H9 (cell line): ENCODE data around the gene MTMR3. TPM values are rescaled to one million over a fixed set of nuclear protein-coding genes. Genes with fewer than 3 reads are reported as not detected.

Experiments
- DNase-seq: peaks from one replicate; pipeline ENCODE4 v3.0.0-alpha.2; 2017
- H2AFZ ChIP-seq: one replicate; pipeline ENCODE4 v1.6.1; 2013; ENCODE audit warnings: mild to moderate bottlenecking, low read length, control low read depth, moderate library complexity
- H2AK5ac ChIP-seq: 2 replicates; pipeline ENCODE4 v1.6.1; 2013; ENCODE audit warnings: low read length, control low read depth, mixed read lengths; ENCODE audit not compliant: insufficient read length
- H2BK120ac ChIP-seq: one replicate; pipeline ENCODE4 v1.6.1; 2013; ENCODE audit warnings: low read depth, mild to moderate bottlenecking, low read length, control low read depth, inconsistent platforms; ENCODE audit not compliant: poor library complexity, severe bottlenecking
- H2BK12ac ChIP-seq: 2 replicates; pipeline ENCODE4 v1.6.1; 2013; ENCODE audit warnings: low read length, control low read depth, mixed read lengths, low read depth; ENCODE audit not compliant: insufficient read length
- H2BK15ac ChIP-seq: 2 replicates; pipeline ENCODE4 v1.6.1; 2013; ENCODE audit warnings: low read depth, low read length, control low read depth
- H2BK20ac ChIP-seq: one replicate; pipeline ENCODE4 v1.6.1; 2013; ENCODE audit warnings: low read depth, mild to moderate bottlenecking, low read length, control low read depth, inconsistent platforms; ENCODE audit not compliant: poor library complexity, severe bottlenecking
- H2BK5ac ChIP-seq: 2 replicates; pipeline ENCODE4 v1.6.1; 2013; ENCODE audit warnings: low read length, control low read depth, mixed read lengths; ENCODE audit not compliant: insufficient read length
- H3K14ac ChIP-seq: 2 replicates; pipeline ENCODE4 v1.6.1; 2013; ENCODE audit warnings: low read length, control low read depth; ENCODE audit not compliant: insufficient read depth
- H3K18ac ChIP-seq: 2 replicates; pipeline ENCODE4 v1.6.1; 2013; ENCODE audit warnings: low read depth, mild to moderate bottlenecking, mixed read lengths, low read length, control low read depth; ENCODE audit not compliant: insufficient read length
- H3K23ac ChIP-seq: 2 replicates; pipeline ENCODE4 v1.6.1; 2013; ENCODE audit warnings: low read length, control low read depth, mixed read lengths, low read depth; ENCODE audit not compliant: insufficient read length
- H3K23me2 ChIP-seq: 2 replicates; pipeline ENCODE4 v1.6.1; 2013; ENCODE audit warnings: low read depth, mild to moderate bottlenecking, mixed read lengths, low read length, control low read depth; ENCODE audit not compliant: insufficient read length, poor library complexity, severe bottlenecking
- H3K27ac ChIP-seq: 2 replicates; pipeline ENCODE4 v1.5.1; 2013; ENCODE audit warnings: low read length, control low read depth, mixed read lengths, low read depth; ENCODE audit not compliant: insufficient read length
- H3K27me3 ChIP-seq: 2 replicates; pipeline ENCODE4 v1.6.1; 2013; ENCODE audit warnings: low read length, control low read depth, inconsistent platforms; ENCODE audit not compliant: insufficient read depth
- H3K4ac ChIP-seq: 2 replicates; pipeline ENCODE4 v1.6.1; 2013; ENCODE audit warnings: low read depth, mild to moderate bottlenecking, control low read depth, inconsistent platforms, low read length, moderate library complexity
- H3K4me1 ChIP-seq: 2 replicates; pipeline ENCODE4 v1.6.1; 2013; ENCODE audit warnings: low read length, control low read depth, inconsistent platforms; ENCODE audit not compliant: insufficient read depth
- H3K4me2 ChIP-seq: 2 replicates; pipeline ENCODE4 v1.6.1; 2013; ENCODE audit warnings: low read length, control low read depth, mixed read lengths; ENCODE audit not compliant: insufficient read length, insufficient read depth
- H3K56ac ChIP-seq: 2 replicates; pipeline ENCODE4 v1.6.1; 2013; ENCODE audit warnings: low read depth, mild to moderate bottlenecking, mixed read lengths, low read length, control low read depth; ENCODE audit not compliant: insufficient read length
- H3K79me1 ChIP-seq: 2 replicates; pipeline ENCODE4 v1.6.1; 2013; ENCODE audit warnings: low read depth, mild to moderate bottlenecking, moderate library complexity, low read length, control low read depth, inconsistent platforms; ENCODE audit not compliant: insufficient read depth, poor library complexity, severe bottlenecking
- H3K79me2 ChIP-seq: 2 replicates; pipeline ENCODE4 v1.6.1; 2013; ENCODE audit warnings: low read length, control low read depth, inconsistent platforms; ENCODE audit not compliant: insufficient read depth
- H3K9ac ChIP-seq: 2 replicates; pipeline ENCODE4 v1.6.1; 2013; ENCODE audit warnings: low read length, control low read depth, mixed read lengths; ENCODE audit not compliant: insufficient read length; ENCODE audit errors: extremely low read depth
- H3K9me3 ChIP-seq: one replicate; pipeline ENCODE4 v1.6.1; 2013; ENCODE audit warnings: low read depth, low read length, inconsistent platforms; ENCODE audit not compliant: control insufficient read depth
- H3T11ph ChIP-seq: one replicate; pipeline ENCODE4 v1.6.1; 2013; ENCODE audit warnings: mild to moderate bottlenecking, low read length, control low read depth, inconsistent platforms
- H4K20me1 ChIP-seq: one replicate; pipeline ENCODE4 v1.6.1; 2013; ENCODE audit not compliant: control insufficient read depth, insufficient read length, insufficient read depth
- H4K5ac ChIP-seq: 2 replicates; pipeline ENCODE4 v1.6.1; 2013; ENCODE audit warnings: low read depth, mild to moderate bottlenecking, mixed read lengths, low read length, control low read depth; ENCODE audit not compliant: insufficient read length
- H4K8ac ChIP-seq: replicated peaks from 2 replicates; pipeline ENCODE4 v1.6.1; 2013; ENCODE audit warnings: low read length, control low read depth, mixed read lengths, low read depth; ENCODE audit not compliant: insufficient read length
- H4K91ac ChIP-seq: 2 replicates; pipeline ENCODE4 v1.6.1; 2013; ENCODE audit warnings: low read depth, mild to moderate bottlenecking, moderate library complexity, mixed read lengths, low read length, control low read depth; ENCODE audit not compliant: insufficient read length
- H3K27ac Mint-ChIP-seq, 3 experiments: 2 replicates in 2 of 3; 3 replicates in 1 of 3; pipeline ENCODE4 v1.8.0; 2020 to 2021; ENCODE audit warnings: mixed read lengths in 3 of 3, mild to moderate bottlenecking in 1 of 3, moderate library complexity in 1 of 3
- H3K27me3 Mint-ChIP-seq: 2 replicates; pipeline ENCODE4 v1.8.0; 2021; ENCODE audit warnings: low read depth, mild to moderate bottlenecking, moderate library complexity, mixed read lengths
- H3K36me3 Mint-ChIP-seq, 3 experiments: 2 replicates in 2 of 3; 3 replicates in 1 of 3; pipeline ENCODE4 v1.8.0; 2020 to 2021; ENCODE audit warnings: low read depth in 3 of 3, mixed read lengths in 3 of 3; ENCODE audit not compliant: insufficient read depth in 1 of 3
- H3K4me1 Mint-ChIP-seq, 2 experiments: 2 replicates each; pipeline ENCODE4 v1.8.0; 2020; ENCODE audit warnings: mixed read lengths in 2 of 2
- H3K4me3 Mint-ChIP-seq, 2 experiments: 2 replicates in 1 of 2; 3 replicates in 1 of 2; pipeline ENCODE4 v1.8.0; 2020 to 2021; ENCODE audit warnings: mild to moderate bottlenecking in 2 of 2, mixed read lengths in 2 of 2, moderate library complexity in 1 of 2
- H3K9me3 Mint-ChIP-seq, 2 experiments: 2 replicates in 1 of 2; 3 replicates in 1 of 2; pipeline ENCODE4 v1.8.0; 2020; ENCODE audit warnings: mild to moderate bottlenecking in 2 of 2, mixed read lengths in 2 of 2, moderate library complexity in 1 of 2
- CTCF ChIP-seq: fragments of 200-600 bp; sonication (generic); conservative IDR thresholded peaks from 3 replicates; pipeline ENCODE4 v1.8.0; 2021; ENCODE audit warnings: antibody characterized with exemption, mild to moderate bottlenecking
- WGBS: extraction: QIAGEN DNeasy Blood & Tissue Kit; methylation state at CpG from one replicate; pipeline ENCODE4 v1.1.7; 2013; ENCODE audit warnings: missing lambda C conversion rate, low lambda C conversion rate, mixed read lengths; ENCODE audit not compliant: insufficient read length; ENCODE audit errors: extremely low coverage; 5-methylcytosine and 5-hydroxymethylcytosine counted together
- total RNA-seq: library from RNA; stranded (reverse); gene quantifications from 2 replicates; pipeline ENCODE4 v1.2.1, GENCODE V29; 2021

MTMR3 gene
- total RNA-seq, 1 experiment from 2014 or later, result 19.8 TPM

- no CpG with 5 or more reads among the region's 5 CpGs for WGBS
- Histone ChIP-seq H2BK5ac (no peak overlapping the region), H3K14ac (no peak overlapping the region), H2BK20ac (no peak overlapping the region), H3K4me2 (no peak overlapping the region), H3K23ac (no peak overlapping the region), H3K9ac (no peak overlapping the region), H3K9me3 (no peaks in the 10 kb centered on the region), H3K4me1 (no peaks in the 10 kb centered on the region), H2BK120ac (no peak overlapping the region), H4K5ac (no peak overlapping the region), H4K91ac (no peak overlapping the region), H3K56ac (no peak overlapping the region), H4K8ac (no peak overlapping the region), H3K79me2 (peaks cover 4% of the 10 kb centered on the region; the same call in 1 of the 2 replicates), H3K79me1 (peaks cover 4% of the 10 kb centered on the region), H3K18ac (no peak overlapping the region), H2BK15ac (no peak overlapping the region), H2AFZ (no peak overlapping the region), H4K20me1 (no peaks in the 10 kb centered on the region), H2AK5ac (no peak overlapping the region), H3K27ac (no peak overlapping the region), H3K23me2 (no peaks in the 10 kb centered on the region), H3K27me3 (no peaks in the 10 kb centered on the region), H3K4ac (no peak overlapping the region), H2BK12ac (no peak overlapping the region), H3T11ph (no peak overlapping the region)
- Mint-ChIP-seq H3K4me3 (no peak overlapping the region), H3K4me1 (no peaks in the 10 kb centered on the region; a peak in 1 of 4 replicates), H3K9me3 (no peaks in the 10 kb centered on the region), H3K27ac (no peak overlapping the region), H3K27me3 (no peaks in the 10 kb centered on the region), H3K36me3 (no peaks in the 10 kb centered on the region)
- no peak for DNase-seq
- no peak for TF ChIP-seq CTCF
Measured at GRCh38 chr22:29890760-29891159, 7.8 kb downstream of the MTMR3 start.
